ENCODE results near the gene SLC23A2.
"Not testable (repeated sequence)": the region's sequence is repeated elsewhere in the genome, so short reads cannot be mapped to it uniquely, and the experiment has no call there.

- not testable (repeated sequence) for TF ChIP-seq ZNF384 (IDR thresholded peaks at IDR 0.05); BHLHE40 (IDR thresholded peaks at IDR 0.05; ENCODE audit: borderline replicate concordance); TARDBP (IDR thresholded peaks at IDR 0.05); FOXK2 (IDR thresholded peaks at IDR 0.05); ELF4 (IDR thresholded peaks at IDR 0.05); SUZ12 (IDR thresholded peaks at IDR 0.05); NFRKB (IDR thresholded peaks at IDR 0.05); SP1 (IDR thresholded peaks at IDR 0.05); FOXM1 (IDR thresholded peaks at IDR 0.05; ENCODE audit: borderline replicate concordance); FOXA1 (IDR thresholded peaks at IDR 0.05); L3MBTL2 (conservative IDR thresholded peaks at IDR 0.05); PKNOX1 (IDR thresholded peaks at IDR 0.05)
These were observed 30.4 kb upstream of the SLC23A2 start for GRCh38 chr20:5031701-5032100.
